Activated CD8-positive, alpha-beta T cell treated with anti-CD3 and anti-CD28 coated beads for 36 hours (primary cell): ENCODE data around the gene RHNO1. TPM values are rescaled to one million over a fixed set of nuclear protein-coding genes. Genes with fewer than 3 reads are reported as not detected.
"Not testable (repeated sequence)": the region's sequence is repeated elsewhere in the genome, so short reads cannot be mapped to it uniquely, and the experiment has no call there.

Experiments used
- ATAC-seq: fragments of 200-7000 bp; cut with Tn5 transposase; one replicate; pipeline ENCODE4 v1.10.0; 2021; ENCODE audit warnings: mild to moderate bottlenecking, moderate library complexity
- CTCF ChIA-PET: fragments of 350-600 bp; sonication (Branson Sonifier 250); formaldehyde crosslinking; loops from one replicate; lab custom pipeline; 2021; ENCODE audit warnings: antibody characterized with exemption; lab: Charles Lee
- POLR2A ChIA-PET: fragments of 350-600 bp; sonication (Branson Sonifier 250); formaldehyde crosslinking; loops from one replicate; lab custom pipeline; 2021; ENCODE audit warnings: antibody characterized with exemption; lab: Charles Lee
- DNase-seq: peaks from one replicate; pipeline ENCODE4 v3.0.0-alpha.2; 2020
- H3K27ac Mint-ChIP-seq: one replicate; pipeline ENCODE4 v1.8.0; 2021; ENCODE audit warnings: mild to moderate bottlenecking, mixed read lengths
- H3K27me3 Mint-ChIP-seq: one replicate; pipeline ENCODE4 v1.8.0; 2021; ENCODE audit warnings: mixed read lengths
- H3K36me3 Mint-ChIP-seq: one replicate; pipeline ENCODE4 v1.8.0; 2021; ENCODE audit warnings: low read depth, mixed read lengths
- H3K4me1 Mint-ChIP-seq: one replicate; pipeline ENCODE4 v1.8.0; 2021; ENCODE audit warnings: low read depth, mixed read lengths
- H3K4me3 Mint-ChIP-seq: one replicate; pipeline ENCODE4 v1.8.0; 2021; ENCODE audit warnings: mild to moderate bottlenecking, moderate library complexity, mixed read lengths
- H3K9me3 Mint-ChIP-seq: one replicate; pipeline ENCODE4 v1.8.0; 2021; ENCODE audit warnings: mixed read lengths
- CTCF ChIP-seq: fragments of 200-600 bp; IDR thresholded peaks from one replicate; pipeline ENCODE4 v1.8.0; 2022; ENCODE audit warnings: antibody characterized with exemption, mild to moderate bottlenecking
- intact Hi-C: fragments of 100-400 bp; cut with micrococcal nuclease; formaldehyde crosslinking; loops from one replicate; pipeline ENCODE4 v1.10.0; 2022
- total RNA-seq, 2 experiments: library from RNA; stranded (reverse); gene quantifications; one replicate each; pipeline ENCODE4 v1.2.3, GENCODE V29; 2021

RHNO1 gene
- total RNA-seq, 2 experiments from 2014 or later, result 56.9 to 62.9 TPM

- H3K4me1 Mint-ChIP-seq, result no peaks in the 10 kb centered on the region
- no peak overlapping the region for H3K27ac Mint-ChIP-seq
Observed at GRCh38 chr12:2862876-2863275, 14.1 kb upstream of the RHNO1 start.

GRCh38 chr12:2863402-2863801, 13.6 kb upstream of the RHNO1 start:
- ChIA-PET CTCF (interaction anchor here (1.1 to 2.7 kb wide), 3 partner anchors 9 to 171 kb away, joined by 3 to 13 read pairs (median 4); no protein-coding TSS in a partner anchor), POLR2A (interaction anchor here (1.5 kb wide), 2 partner anchors 14 to 42 kb away, joined by 3 to 10 read pairs; partner anchors contain the start of genes FOXM1 and RHNO1)
- H3K36me3 Mint-ChIP-seq, result peaks cover 62% of the 10 kb centered on the region
- H3K9me3 Mint-ChIP-seq, intact Hi-C loops, ATAC-seq, H3K4me3 Mint-ChIP-seq, DNase-seq, H3K27ac Mint-ChIP-seq, H3K27me3 Mint-ChIP-seq, H3K4me1 Mint-ChIP-seq: not testable (repeated sequence)

More at GRCh38 chr12:2862876-2863275, 14.1 kb upstream of the RHNO1 start:
- Mint-ChIP-seq H3K9me3 (no peaks in the 10 kb centered on the region), H3K27me3 (no peaks in the 10 kb centered on the region), H3K4me3 (no peak overlapping the region), H3K36me3 (peaks cover 60% of the 10 kb centered on the region)
- no peak for TF ChIP-seq CTCF
- no peak for ATAC-seq
- ChIA-PET POLR2A (interaction anchor here (1.0 kb wide), 1 partner anchor 14 kb away, joined by 8 read pairs; the partner anchor contains the start of genes FOXM1 and RHNO1), CTCF (interaction anchor here (2.7 kb wide), 1 partner anchor 9 kb away, joined by 13 read pairs; no protein-coding TSS in a partner anchor)
- intact Hi-C loops, result no loop called here
- no peak for DNase-seq

- H3K36me3 Mint-ChIP-seq, result peaks cover 63% of the 10 kb centered on the region
Observed at GRCh38 chr12:2864198-2864597, 12.8 kb upstream of the RHNO1 start.

GRCh38 chr12:2868986-2869632, 7.9 kb upstream of the RHNO1 start:
- not testable (repeated sequence) for H3K27ac Mint-ChIP-seq

More at GRCh38 chr12:2864198-2864597, 12.8 kb upstream of the RHNO1 start:
- ChIA-PET CTCF (interaction anchor here (1.1 to 2.7 kb wide), 3 partner anchors 10 to 170 kb away, joined by 3 to 13 read pairs (median 4); no protein-coding TSS in a partner anchor), POLR2A (interaction anchor here (0.7 to 1.5 kb wide), 3 partner anchors 9 to 42 kb away, joined by 3 to 10 read pairs (median 5); partner anchors contain the start of genes FOXM1 and RHNO1)
- H3K4me1 Mint-ChIP-seq, result peaks cover 10% of the 10 kb centered on the region
- H3K27ac Mint-ChIP-seq, result no peak overlapping the region
- no peak for ATAC-seq
- intact Hi-C loops, result no loop called here
- H3K9me3 Mint-ChIP-seq, result no peaks in the 10 kb centered on the region
- no peak for DNase-seq
- H3K4me3 Mint-ChIP-seq, result no peak overlapping the region
- no peak for TF ChIP-seq CTCF
- H3K27me3 Mint-ChIP-seq, result no peaks in the 10 kb centered on the region

GRCh38 chr12:2876431-2877046, 484 bp upstream of the RHNO1 start:
- no peaks in the 10 kb centered on the region for H3K27me3 Mint-ChIP-seq
- H3K9me3 Mint-ChIP-seq, result no peaks in the 10 kb centered on the region
- peak overlapping the region; percentile 80 for H3K4me3 Mint-ChIP-seq
- intact Hi-C loops, result no loop called here
- H3K36me3 Mint-ChIP-seq, result peaks cover 52% of the 10 kb centered on the region
- peaks cover 28% of the 10 kb centered on the region for H3K4me1 Mint-ChIP-seq
- no peak for TF ChIP-seq CTCF
- POLR2A ChIA-PET, result interaction anchor here (0.8 to 4.8 kb wide), 11 partner anchors 8 to 79 kb away, joined by 3 to 48 read pairs (median 5); partner anchors contain the start of gene TULP3
- H3K27ac Mint-ChIP-seq, result peak overlapping the region; percentile 90
- DNase-seq, result peak; percentile 50
- CTCF ChIA-PET, result interaction anchor here (1.0 to 2.0 kb wide), 4 partner anchors 9 to 68 kb away, joined by 3 to 9 read pairs (median 4); no protein-coding TSS in a partner anchor
- ATAC-seq, result peak; percentile 64

More at GRCh38 chr12:2868986-2869632, 7.9 kb upstream of the RHNO1 start:
- ATAC-seq, intact Hi-C loops, CTCF ChIA-PET, H3K9me3 Mint-ChIP-seq, H3K27me3 Mint-ChIP-seq, DNase-seq, H3K4me3 Mint-ChIP-seq, H3K4me1 Mint-ChIP-seq: not testable (repeated sequence)
- POLR2A ChIA-PET, result interaction anchor here (1.8 kb wide), 1 partner anchor 8 kb away, joined by 5 read pairs; the partner anchor contains the start of genes FOXM1 and RHNO1
- H3K36me3 Mint-ChIP-seq, result peaks cover 61% of the 10 kb centered on the region
